ENCODE data around the gene PGM5. TPM values are rescaled to one million over a fixed set of nuclear protein-coding genes. Genes with fewer than 3 reads are reported as not detected.

PGM5 gene
- total and polyA plus RNA-seq, 2 donors (not counting 3 experiments of a cell fraction or from before 2014, with no cell fraction given): 0.14 to 1.9 TPM

- DNase-seq (ENCODE audit: low read depth, low spot score): no peak
- H3K27ac ChIP-seq (ENCODE audit: insufficient read depth, low read depth, low read length): no peak overlapping the region
- no peaks in the 10 kb centered on the region for H3K9me3 ChIP-seq (replicated peaks; ENCODE audit: control insufficient read depth, insufficient read depth, low read length)
- ChIA-PET CTCF (no interaction called here), POLR2A (no interaction called here)
- dilution Hi-C loops (cut with MboI; ENCODE audit: extremely low pct_ligation_motif_present, low sequenced_read_pairs): no loop called here
- no peaks in the 10 kb centered on the region for H3K4me1 ChIP-seq (ENCODE audit: control insufficient read depth, extremely low read depth, insufficient read depth, low read length)
- H3K79me2 ChIP-seq (ENCODE audit: control insufficient read depth, insufficient read depth, low read length): no peaks in the 10 kb centered on the region
- H3K9ac ChIP-seq (replicated peaks; ENCODE audit: extremely low read depth, insufficient read depth, low read length): no peak overlapping the region
- H3K4me3 ChIP-seq (replicated peaks in 1 of 3; ENCODE audit: insufficient read depth in 1 of 3, low read depth in 1 of 3, low read length in 3 of 3): no peak overlapping the region
- H3K9me1 ChIP-seq (replicated peaks; ENCODE audit: control insufficient read depth, extremely low read depth, insufficient read depth, low read length): no peaks in the 10 kb centered on the region
- no peak overlapping the region for H3K4me2 ChIP-seq (ENCODE audit: insufficient read depth, low read length)
- TF ChIP-seq POLR2AphosphoS5 (IDR thresholded peaks at IDR 0.05; ENCODE audit: insufficient read depth, low read depth, low read length): no peak
- no peak for TF ChIP-seq FOS (IDR thresholded peaks at IDR 0.05; ENCODE audit: borderline replicate concordance, insufficient read depth, low read length)
- TF ChIP-seq MYC (IDR thresholded peaks at IDR 0.05; ENCODE audit: low read depth, low read length): no peak
- TF ChIP-seq, protein P1, sequence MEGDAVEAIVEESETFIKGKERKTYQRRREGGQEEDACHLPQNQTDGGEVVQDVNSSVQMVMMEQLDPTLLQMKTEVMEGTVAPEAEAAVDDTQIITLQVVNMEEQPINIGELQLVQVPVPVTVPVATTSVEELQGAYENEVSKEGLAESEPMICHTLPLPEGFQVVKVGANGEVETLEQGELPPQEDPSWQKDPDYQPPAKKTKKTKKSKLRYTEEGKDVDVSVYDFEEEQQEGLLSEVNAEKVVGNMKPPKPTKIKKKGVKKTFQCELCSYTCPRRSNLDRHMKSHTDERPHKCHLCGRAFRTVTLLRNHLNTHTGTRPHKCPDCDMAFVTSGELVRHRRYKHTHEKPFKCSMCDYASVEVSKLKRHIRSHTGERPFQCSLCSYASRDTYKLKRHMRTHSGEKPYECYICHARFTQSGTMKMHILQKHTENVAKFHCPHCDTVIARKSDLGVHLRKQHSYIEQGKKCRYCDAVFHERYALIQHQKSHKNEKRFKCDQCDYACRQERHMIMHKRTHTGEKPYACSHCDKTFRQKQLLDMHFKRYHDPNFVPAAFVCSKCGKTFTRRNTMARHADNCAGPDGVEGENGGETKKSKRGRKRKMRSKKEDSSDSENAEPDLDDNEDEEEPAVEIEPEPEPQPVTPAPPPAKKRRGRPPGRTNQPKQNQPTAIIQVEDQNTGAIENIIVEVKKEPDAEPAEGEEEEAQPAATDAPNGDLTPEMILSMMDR (IDR thresholded peaks at IDR 0.05; ENCODE audit: extremely low read depth in 1 of 2, insufficient read depth in 1 of 2, low read depth in 1 of 2, low read length in 2 of 2): no peak
- no peak for TF ChIP-seq EZH2 (IDR thresholded peaks at IDR 0.05; ENCODE audit: borderline replicate concordance, low read depth, low read length, severe bottlenecking)
- no peak for TF ChIP-seq JUN (IDR thresholded peaks at IDR 0.05; ENCODE audit: borderline replicate concordance, insufficient read depth, insufficient read length, low read depth)
- no peak for TF ChIP-seq GATA2 (IDR thresholded peaks at IDR 0.05; ENCODE audit: insufficient read depth, insufficient read length, low read depth, low read length)
- no peak for TF ChIP-seq POLR2A (IDR thresholded peaks at IDR 0.05; ENCODE audit: low read depth, low read length)
- TF ChIP-seq, protein P2, sequence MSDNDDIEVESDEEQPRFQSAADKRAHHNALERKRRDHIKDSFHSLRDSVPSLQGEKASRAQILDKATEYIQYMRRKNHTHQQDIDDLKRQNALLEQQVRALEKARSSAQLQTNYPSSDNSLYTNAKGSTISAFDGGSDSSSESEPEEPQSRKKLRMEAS (IDR thresholded peaks at IDR 0.05; ENCODE audit: insufficient read depth, insufficient read length): no peak
- H4K20me1 ChIP-seq (replicated peaks; ENCODE audit: control insufficient read depth, extremely low read depth, insufficient read depth, low read length): no peaks in the 10 kb centered on the region
- no peak for FAIRE-seq
- no TSS peak for BruUV-seq (replicated peaks)
- H3K36me3 ChIP-seq (ENCODE audit: control insufficient read depth in 2 of 2, extremely low read depth in 1 of 2, insufficient read depth in 2 of 2, low read length in 2 of 2): no peaks in the 10 kb centered on the region
- no peaks in the 10 kb centered on the region for H3K27me3 ChIP-seq (ENCODE audit: control insufficient read depth in 2 of 2, insufficient read depth in 2 of 2, low read length in 2 of 2)
- H2AFZ ChIP-seq (ENCODE audit: low read depth, low read length): no peak overlapping the region
- intact Hi-C loops (cut with micrococcal nuclease): no loop called here
Measured at GRCh38 chr9:68545033-68545705, 188.8 kb downstream of the PGM5 start.
